GM06990 (cell line): ENCODE data around the gene SLC41A3.

Source experiments
- DNase-seq: peaks from one replicate; pipeline ENCODE4 v3.0.0-alpha.2; 2011; ENCODE audit not compliant: insufficient read length; ENCODE audit errors: extremely low read depth
- H3K27me3 ChIP-seq: replicated peaks from 2 replicates; pipeline ENCODE4 v1.6.0; 2011; ENCODE audit warnings: low read length; ENCODE audit not compliant: control insufficient read depth, insufficient read depth
- H3K36me3 ChIP-seq: 2 replicates; pipeline ENCODE4 v1.5.1; 2011; ENCODE audit warnings: low read length; ENCODE audit not compliant: control insufficient read depth, insufficient read depth
- H3K4me3 ChIP-seq: replicated peaks from 2 replicates; pipeline ENCODE4 v1.5.1; 2011; ENCODE audit warnings: low read depth, mild to moderate bottlenecking, control low read depth, low read length
- CTCF ChIP-seq: IDR thresholded peaks from 2 replicates; pipeline ENCODE4 v1.5.1; 2011; ENCODE audit warnings: low read length, control low read depth, mild to moderate bottlenecking, inconsistent platforms; ENCODE audit not compliant: insufficient read depth, poor library complexity, severe bottlenecking

Gene SLC41A3

GRCh38 chr3:126013751-126014156 lies 70.2 kb downstream of the SLC41A3 start:
- peaks cover 1% of the 10 kb centered on the region; the same call in 1 of the 2 replicates for H3K36me3 ChIP-seq
- H3K4me3 ChIP-seq, result no peak overlapping the region
- no peak for DNase-seq
- TF ChIP-seq CTCF, result no peak
- no peaks in the 10 kb centered on the region for H3K27me3 ChIP-seq

GRCh38 chr3:126009181-126009580 lies 74.7 kb downstream of the SLC41A3 start:
- DNase-seq, result no peak
- no peak for TF ChIP-seq CTCF
- Histone ChIP-seq H3K4me3 (no peak overlapping the region), H3K27me3 (no peaks in the 10 kb centered on the region), H3K36me3 (peaks cover 6% of the 10 kb centered on the region)

DNA sequence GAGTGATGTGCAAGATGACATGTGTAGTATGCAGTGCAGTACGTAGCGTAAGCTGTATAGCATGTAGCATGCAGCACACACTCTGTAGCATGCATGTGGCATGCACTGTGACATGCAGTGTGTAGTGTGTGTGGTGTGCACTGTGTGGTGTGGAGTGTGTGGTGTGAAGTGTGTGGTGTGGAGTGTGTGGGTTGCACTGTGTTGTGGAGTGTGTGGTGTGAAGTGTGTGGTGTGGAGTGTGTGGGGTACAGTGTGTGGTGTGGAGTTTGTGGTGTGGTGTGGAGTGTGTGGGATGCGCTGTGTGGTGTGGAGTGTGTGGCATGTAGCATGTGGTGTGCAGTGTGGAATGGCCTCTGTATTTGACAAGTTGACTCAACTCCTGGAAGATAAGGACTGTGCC lies 75.7 kb downstream of the SLC41A3 start:
- H3K36me3 ChIP-seq, result peaks cover 6% of the 10 kb centered on the region
- DNase-seq, result no peak
- H3K27me3 ChIP-seq, result no peaks in the 10 kb centered on the region
- TF ChIP-seq CTCF, result no peak
- H3K4me3 ChIP-seq, result no peak overlapping the region

DNA sequence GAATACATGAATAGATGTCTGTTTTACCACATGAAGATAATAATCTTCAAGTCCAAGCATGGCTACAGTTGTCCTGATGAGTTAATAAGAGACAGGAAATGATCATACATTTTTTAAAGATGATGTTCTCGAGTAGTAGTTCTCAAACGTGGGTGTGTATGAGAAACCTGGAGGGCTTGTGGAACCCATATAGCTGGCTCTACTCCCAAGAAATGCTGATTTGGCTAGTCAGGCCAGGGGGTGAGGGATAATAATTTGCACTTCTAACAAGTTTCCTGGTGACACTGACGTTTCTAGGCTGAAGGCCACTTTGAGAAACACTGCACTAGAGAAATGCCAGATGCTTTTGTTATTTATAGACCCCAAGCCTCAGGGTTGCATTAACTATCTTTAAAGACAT lies 78.0 kb downstream of the SLC41A3 start:
- no peak for TF ChIP-seq CTCF
- H3K4me3 ChIP-seq, result no peak overlapping the region
- peaks cover 6% of the 10 kb centered on the region for H3K36me3 ChIP-seq
- no peaks in the 10 kb centered on the region for H3K27me3 ChIP-seq
- no peak for DNase-seq

- no peak overlapping the region for H3K4me3 ChIP-seq
- DNase-seq, result no peak
These were observed 79.2 kb downstream of the SLC41A3 start for GRCh38 chr3:126004692-126005091.

More at GRCh38 chr3:126004692-126005091, 79.2 kb downstream of the SLC41A3 start:
- no peak for TF ChIP-seq CTCF
- Histone ChIP-seq H3K27me3 (no peaks in the 10 kb centered on the region), H3K36me3 (peaks cover 6% of the 10 kb centered on the region)
